DMS153 treated with DMSO at 0.1 percent for 48 hours (cell line): ENCODE results near the gene USHBP1.

ENCODE experiments used
- DNase-seq: peaks from one replicate; lab custom pipeline; 2025; ENCODE audit not compliant: unreplicated experiment; lab: John Stamatoyannopoulos, UW

The USHBP1 gene

GRCh38 chr19:17263712-17264640 is 569 bp downstream of the USHBP1 start:
- DNase-seq, result no peak

DNA sequence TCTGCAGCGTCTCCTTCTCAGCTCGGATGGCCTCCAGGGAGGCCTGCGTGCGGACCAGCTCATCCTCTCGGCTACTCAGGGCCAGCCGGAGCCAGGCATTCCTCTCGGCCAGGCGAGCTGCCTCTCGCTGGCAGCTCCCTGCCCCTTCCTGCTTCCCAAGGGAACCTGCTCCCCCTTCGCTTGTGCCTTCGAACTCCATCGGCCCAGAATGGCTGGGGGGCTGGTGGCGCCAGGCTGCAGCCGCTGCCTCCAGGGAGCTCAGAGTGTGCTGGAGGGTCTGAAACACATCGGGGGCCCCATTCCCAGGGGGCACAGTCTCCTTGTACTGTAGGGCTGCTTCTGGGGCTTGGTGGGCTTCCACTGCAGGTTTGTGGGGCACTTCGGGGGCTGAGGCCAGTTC is 2.0 kb downstream of the USHBP1 start:
- DNase-seq, result no peak

- DNase-seq, result peak; percentile 80
These were observed 3.7 kb downstream of the USHBP1 start for GRCh38 chr19:17260842-17261325.

GRCh38 chr19:17259934-17260333 is 4.6 kb downstream of the USHBP1 start:
- no peak for DNase-seq

GRCh38 chr19:17259118-17259780 is 5.3 kb downstream of the USHBP1 start:
- DNase-seq, result no peak

- DNase-seq, result no peak
These were observed 8.4 kb downstream of the USHBP1 start for GRCh38 chr19:17256130-17256529.

DNA sequence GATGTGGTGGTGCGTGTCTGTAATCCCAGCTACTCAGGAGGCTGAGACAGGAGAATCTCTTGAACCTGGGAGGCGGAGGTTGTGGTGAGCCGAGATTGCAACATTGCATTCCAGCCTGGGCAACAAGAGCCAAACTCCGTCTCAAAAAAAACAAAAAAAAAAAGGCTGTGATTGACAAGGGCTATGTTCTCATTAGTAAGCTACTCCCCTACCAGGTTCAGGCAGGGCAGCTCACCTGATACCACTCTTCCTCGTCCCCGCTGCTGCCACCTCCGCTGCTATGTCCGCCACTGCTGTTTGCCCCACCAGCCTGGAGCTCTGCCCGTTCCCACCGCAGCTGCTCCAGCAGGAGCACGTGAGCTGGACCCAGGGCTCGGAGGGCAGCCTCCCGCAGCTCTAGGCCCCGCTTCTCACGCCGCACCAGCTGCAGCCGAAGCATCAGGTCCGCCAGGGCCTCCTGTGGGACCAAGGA is 9.4 kb downstream of the USHBP1 start:
- DNase-seq, result no peak

DNA sequence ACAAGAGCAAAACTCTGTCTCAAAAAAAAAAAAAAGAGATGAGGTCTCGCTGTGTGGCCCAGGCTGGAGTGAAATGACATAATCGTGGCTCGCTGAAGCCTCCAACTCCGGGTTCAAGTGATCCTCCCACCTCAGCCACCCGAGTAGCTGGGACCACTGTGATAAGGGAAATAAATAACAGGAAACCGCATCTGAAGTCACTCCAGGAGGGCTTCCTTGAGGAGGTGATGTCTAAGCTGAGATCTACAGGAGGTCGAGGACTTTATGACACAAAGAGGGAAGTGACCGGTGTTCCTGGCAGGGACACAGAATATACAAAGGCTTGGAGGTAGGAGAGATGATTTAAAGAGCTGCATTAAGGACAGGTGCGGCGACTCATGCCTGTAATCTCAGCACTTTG is 9.9 kb downstream of the USHBP1 start:
- no peak for DNase-seq

DNA sequence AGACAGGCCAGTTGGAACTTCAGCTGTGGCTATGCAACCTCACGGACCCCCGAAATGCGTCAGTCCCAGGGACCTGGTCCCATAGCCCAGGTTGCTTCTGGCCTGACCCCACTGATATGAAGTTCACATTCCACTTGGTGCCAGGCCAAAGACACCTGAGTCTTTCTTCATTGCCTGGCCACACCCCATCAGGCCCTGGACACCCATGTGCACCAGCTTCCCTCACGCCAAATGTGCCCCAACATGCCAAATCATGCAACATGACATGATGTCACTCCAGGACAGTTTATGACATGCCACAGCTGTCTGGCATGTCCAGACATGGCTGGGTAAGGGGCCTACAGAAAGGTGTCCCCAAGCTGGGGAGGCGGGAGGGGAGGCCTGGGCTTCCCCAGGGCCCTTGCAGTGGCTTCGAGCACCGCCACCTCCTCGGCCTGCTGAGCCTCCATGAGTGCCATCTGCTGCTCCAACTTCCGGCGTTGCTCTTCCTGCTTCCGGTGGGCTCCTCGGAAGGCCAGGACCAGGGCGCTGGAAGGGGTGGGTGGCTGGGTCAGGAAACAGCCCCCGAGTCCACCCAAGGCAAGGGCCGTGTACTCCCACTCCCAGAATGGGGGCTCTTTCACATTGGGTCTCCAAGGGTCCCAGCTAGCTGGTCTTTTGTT is 14.5 kb downstream of the USHBP1 start:
- no peak for DNase-seq

- no peak for DNase-seq
These were observed 16.4 kb downstream of the USHBP1 start for GRCh38 chr19:17248011-17248776.

- peak; percentile 44 for DNase-seq
These were observed 17.7 kb downstream of the USHBP1 start for GRCh38 chr19:17246681-17247425.

DNA sequence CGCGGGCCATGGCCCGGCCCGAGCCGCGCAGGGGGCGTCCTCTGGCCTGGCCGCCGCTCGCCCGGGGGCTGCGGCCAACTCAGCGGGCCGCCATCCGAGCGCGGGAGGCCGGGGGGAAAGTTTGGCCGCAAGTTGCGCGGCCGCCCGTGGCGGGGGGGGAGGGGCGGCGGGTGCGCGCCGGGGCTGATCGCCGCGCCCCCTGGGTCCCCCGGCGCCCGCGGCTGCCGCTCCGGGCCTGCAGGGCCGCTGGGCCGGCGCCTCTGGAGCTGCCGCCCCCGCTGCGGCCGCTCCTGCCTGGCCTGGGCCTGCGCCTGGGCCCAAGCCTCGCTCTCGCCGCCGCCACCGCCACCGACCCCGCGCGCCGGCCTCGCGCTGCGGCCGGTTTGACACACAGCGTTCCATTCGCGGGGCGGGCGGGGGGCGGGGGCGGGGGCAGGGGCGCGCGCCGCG is 19.0 kb downstream of the USHBP1 start, which contains the start of gene NR2F6:
TSS of gene NR2F6 (minus strand) at position 385 of the 450 bp plus-strand sequence. CDS start 699 bp downstream, outside the sequence.
- DNase-seq, result no peak

GRCh38 chr19:17244618-17245534 is 19.7 kb downstream of the USHBP1 start:
- no peak for DNase-seq

DNA sequence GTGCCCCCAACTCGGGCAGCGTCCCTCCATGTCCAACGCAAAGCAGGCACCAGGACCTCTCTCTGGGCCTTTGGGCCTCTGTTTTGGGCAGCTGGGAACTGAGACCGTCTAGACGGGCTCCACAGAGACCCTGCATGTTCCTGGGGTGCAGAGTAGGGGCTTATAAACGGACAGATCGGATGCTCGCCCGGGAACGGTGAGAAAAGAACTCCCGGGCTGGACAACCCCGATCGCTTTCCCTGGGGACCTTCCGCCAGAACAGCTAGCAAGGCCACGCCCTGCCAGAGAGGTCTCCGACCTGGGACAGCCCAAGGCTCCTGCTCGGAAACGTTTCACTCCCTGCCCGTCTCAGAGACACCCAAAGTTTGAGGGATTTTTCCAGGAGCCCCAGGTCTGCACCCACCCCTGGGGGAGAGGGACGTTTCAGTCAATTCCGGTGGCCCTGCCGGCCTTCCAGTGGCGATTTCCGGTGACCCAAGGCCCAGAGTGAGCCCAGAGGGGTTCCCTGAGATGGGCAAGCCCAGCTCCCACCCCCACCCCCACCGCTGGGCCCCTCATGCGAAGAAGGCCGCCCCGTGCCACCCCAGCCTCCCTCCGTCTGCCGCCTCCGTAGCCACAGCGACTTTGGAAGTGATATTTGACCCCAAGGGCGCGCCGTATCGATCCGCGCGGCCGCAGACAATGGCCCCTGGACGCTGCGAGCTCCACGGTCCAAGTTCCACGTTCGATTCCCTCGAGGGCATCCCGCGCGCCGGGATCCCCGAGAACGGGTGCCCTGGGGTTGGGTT is 20.5 kb downstream of the USHBP1 start:
- DNase-seq, result no peak

GRCh38 chr19:17243211-17243829 is 21.2 kb downstream of the USHBP1 start:
- no peak for DNase-seq

DNA sequence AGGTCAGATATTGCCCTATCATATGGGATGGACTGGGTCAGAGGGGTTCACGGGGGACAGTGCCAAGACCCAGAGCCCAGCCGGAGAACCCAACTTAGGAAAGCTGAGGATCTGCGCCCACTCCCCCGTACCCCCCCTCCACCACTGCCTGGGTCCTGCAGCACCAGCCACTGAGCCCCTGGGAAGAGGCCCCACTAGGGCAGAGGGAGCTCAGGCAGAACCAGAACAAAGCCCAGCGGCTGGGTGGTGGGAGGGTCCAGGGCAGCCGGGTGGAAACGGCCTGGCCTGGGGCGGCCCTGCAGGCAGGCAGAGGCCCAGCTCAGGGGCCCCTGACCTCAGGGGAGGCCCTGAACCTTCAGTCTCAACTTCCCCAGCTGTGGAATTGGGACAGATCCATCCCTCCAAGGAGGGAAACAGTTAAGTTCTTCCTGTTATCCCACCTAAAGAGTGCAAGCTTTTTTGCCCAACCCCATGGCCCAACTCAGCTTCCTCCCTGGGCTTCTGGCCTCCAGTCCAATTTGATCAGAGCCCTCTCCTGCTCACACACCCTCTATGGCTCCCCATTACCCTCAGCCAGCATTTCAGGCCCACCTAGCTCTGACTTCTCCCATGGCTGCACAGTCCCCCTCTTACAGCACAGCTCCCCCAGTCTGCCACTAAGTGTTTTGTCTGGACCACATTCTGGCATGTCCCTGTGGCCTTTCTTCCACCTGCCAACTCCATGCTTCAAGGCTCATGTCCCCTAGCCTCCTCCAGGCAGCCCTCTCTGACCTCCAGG is 21.9 kb downstream of the USHBP1 start:
- DNase-seq, result no peak
